Body of pancreas (tissue), 4 donors: ENCODE data around the gene OPRD1. TPM values are rescaled to one million over a fixed set of nuclear protein-coding genes. Genes with fewer than 3 reads are reported as not detected.
A peak's percentile ranks its signal among the peaks of the same experiment; 100 is the strongest.
"Not testable (repeated sequence)": the region's sequence is repeated elsewhere in the genome, so short reads cannot be mapped to it uniquely, and the experiment has no call there.

Source experiments
- ATAC-seq: fragments of 150-250 bp; one replicate; pipeline ENCODE4 v1.9.1; 2016
- DNase-seq, 4 donors: peaks; one replicate each; pipeline ENCODE4 v3.0.0-alpha.2; 2019
- H3K27ac ChIP-seq, 4 donors: fragments of 200-600 bp; sonication (generic); 1 replicate in 3 of 4; 2 replicates in 1 of 4; pipeline versions ENCODE4 v1.5.1 to v1.6.1; 2016 to 2019; ENCODE audit warnings: mild to moderate bottlenecking in 1 of 4, mixed read lengths in 1 of 4, moderate library complexity in 1 of 4
- H3K27me3 ChIP-seq, 2 donors: fragments of 200-600 bp; sonication (generic); one replicate each; pipeline ENCODE4 v1.6.0; 2016; ENCODE audit warnings: mild to moderate bottlenecking in 1 of 2
- H3K36me3 ChIP-seq, 2 donors: fragments of 200-600 bp; sonication (generic); replicated peaks in 1 of 2; 2 replicates each; pipeline ENCODE4 v1.5.1; 2016; ENCODE audit warnings: low read depth in 2 of 2; ENCODE audit not compliant: insufficient read depth in 1 of 2
- H3K4me1 ChIP-seq: fragments of 200-600 bp; sonication (generic); one replicate; pipeline ENCODE4 v1.6.0; 2016
- H3K4me3 ChIP-seq, 2 donors: fragments of 200-600 bp; sonication (generic); 1 replicate in 1 of 2; 2 replicates in 1 of 2; pipeline ENCODE4 v1.5.1; 2016 to 2019
- H3K9me3 ChIP-seq, 3 donors: fragments of 200-600 bp; sonication (generic); 1 replicate in 2 of 3; 2 replicates in 1 of 3; pipeline ENCODE4 v1.5.1; 2016
- POLR2A ChIP-seq, 3 donors: fragments of 450-650 bp; IDR thresholded peaks; one replicate each; pipeline ENCODE4 v1.6.1; 2016; ENCODE audit warnings: antibody characterized with exemption in 3 of 3, mild to moderate bottlenecking in 2 of 3
- WGBS, 2 donors: methylation state at CpG; one replicate each; pipeline ENCODE4 v1.1.5; 2017; 5-methylcytosine and 5-hydroxymethylcytosine counted together
- intact Hi-C: fragments of 100-400 bp; cut with DNase I; formaldehyde crosslinking; loops from one replicate; pipeline ENCODE4 v1.15.1; 2023
- total RNA-seq, 2 donors: library from RNA; depleted of rRNA; stranded (reverse); fragments of >200 nt; gene quantifications; one replicate each; pipeline ENCODE4 v1.1.0, GENCODE V29; 2016
- TF ChIP-seq, protein P1 (sequence below), 7 experiments: fragments of 450-650 bp in 4 of 7; fragments of 200-600 bp in 3 of 7; sonication (generic) in 3 of 7; IDR thresholded peaks; one replicate each; pipeline ENCODE4 v1.5.1; 2016 to 2019; ENCODE audit warnings: antibody characterized with exemption in 7 of 7

Gene OPRD1
- total RNA-seq, 2 donors from 2014 or later = 0.66 TPM; not detected in 1

- intact Hi-C loops = no loop called here
- ATAC-seq = peak; percentile 15
Observed at GRCh38 chr1:28815533-28816185, 3.7 kb downstream of the OPRD1 start.

DNA sequence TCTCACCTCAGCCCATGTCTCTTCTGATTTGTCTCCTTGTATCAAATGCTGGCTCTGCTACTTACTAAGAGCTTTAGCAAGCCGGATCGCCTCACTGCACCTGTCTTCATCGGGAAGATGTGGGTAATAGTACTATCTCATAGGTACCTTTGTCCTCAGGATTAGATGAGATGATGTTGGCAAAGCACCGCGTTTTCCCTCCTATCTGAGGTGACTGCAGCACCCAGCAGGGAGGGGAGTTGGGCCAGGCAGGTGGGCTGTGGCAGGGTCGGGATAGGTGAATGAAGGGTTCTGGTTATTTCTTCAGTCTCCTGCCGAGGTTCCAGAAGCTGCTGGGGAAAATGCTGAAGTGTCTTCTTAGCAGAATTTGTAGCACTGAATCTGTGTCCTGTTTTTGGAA lies 5.2 kb downstream of the OPRD1 start:
- H3K27me3 ChIP-seq = no peaks in the 10 kb centered on the region
- 54 to 60% methylated on average over 6 to 7 of the region's 7 CpGs for WGBS, 2 donors
- ATAC-seq (no peak), DNase-seq (no peak)
- no peak overlapping the region for H3K4me3 ChIP-seq
- H3K27ac ChIP-seq = no peak overlapping the region
- intact Hi-C loops = no loop called here
- no peaks in the 10 kb centered on the region for H3K9me3 ChIP-seq
- H3K4me1 ChIP-seq = no peaks in the 10 kb centered on the region
- H3K36me3 ChIP-seq = no peaks in the 10 kb centered on the region
- TF ChIP-seq POLR2A (IDR thresholded peaks at IDR 0.05) = no peak
- TF ChIP-seq, protein P1, sequence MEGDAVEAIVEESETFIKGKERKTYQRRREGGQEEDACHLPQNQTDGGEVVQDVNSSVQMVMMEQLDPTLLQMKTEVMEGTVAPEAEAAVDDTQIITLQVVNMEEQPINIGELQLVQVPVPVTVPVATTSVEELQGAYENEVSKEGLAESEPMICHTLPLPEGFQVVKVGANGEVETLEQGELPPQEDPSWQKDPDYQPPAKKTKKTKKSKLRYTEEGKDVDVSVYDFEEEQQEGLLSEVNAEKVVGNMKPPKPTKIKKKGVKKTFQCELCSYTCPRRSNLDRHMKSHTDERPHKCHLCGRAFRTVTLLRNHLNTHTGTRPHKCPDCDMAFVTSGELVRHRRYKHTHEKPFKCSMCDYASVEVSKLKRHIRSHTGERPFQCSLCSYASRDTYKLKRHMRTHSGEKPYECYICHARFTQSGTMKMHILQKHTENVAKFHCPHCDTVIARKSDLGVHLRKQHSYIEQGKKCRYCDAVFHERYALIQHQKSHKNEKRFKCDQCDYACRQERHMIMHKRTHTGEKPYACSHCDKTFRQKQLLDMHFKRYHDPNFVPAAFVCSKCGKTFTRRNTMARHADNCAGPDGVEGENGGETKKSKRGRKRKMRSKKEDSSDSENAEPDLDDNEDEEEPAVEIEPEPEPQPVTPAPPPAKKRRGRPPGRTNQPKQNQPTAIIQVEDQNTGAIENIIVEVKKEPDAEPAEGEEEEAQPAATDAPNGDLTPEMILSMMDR (IDR thresholded peaks at IDR 0.05) = no peak

More at GRCh38 chr1:28815533-28816185, 3.7 kb downstream of the OPRD1 start:
- H3K9me3 ChIP-seq = no peaks in the 10 kb centered on the region
- no peak for TF ChIP-seq POLR2A (IDR thresholded peaks at IDR 0.05)
- TF ChIP-seq, protein P1 (IDR thresholded peaks at IDR 0.05) = no peak
- no peak for DNase-seq
- no peak overlapping the region for H3K4me3 ChIP-seq
- WGBS, 2 donors = 33 to 52% methylated on average over 2 to 12 of the region's 12 CpGs
- H3K27ac ChIP-seq = no peak overlapping the region
- no peaks in the 10 kb centered on the region for H3K36me3 ChIP-seq
- no peaks in the 10 kb centered on the region for H3K27me3 ChIP-seq
- no peaks in the 10 kb centered on the region for H3K4me1 ChIP-seq

- Histone ChIP-seq H3K9me3 (no peaks in the 10 kb centered on the region), H3K4me1 (no peaks in the 10 kb centered on the region), H3K27ac (no peak overlapping the region), H3K36me3 (no peaks in the 10 kb centered on the region), H3K27me3 (no peaks in the 10 kb centered on the region), H3K4me3 (no peak overlapping the region)
- ATAC-seq (no peak), DNase-seq (no peak)
- intact Hi-C loops = no loop called here
- TF ChIP-seq, protein P1 (IDR thresholded peaks at IDR 0.05) = no peak
- TF ChIP-seq POLR2A (IDR thresholded peaks at IDR 0.05) = no peak
Observed at GRCh38 chr1:28819020-28819419, 7.0 kb downstream of the OPRD1 start.

DNA sequence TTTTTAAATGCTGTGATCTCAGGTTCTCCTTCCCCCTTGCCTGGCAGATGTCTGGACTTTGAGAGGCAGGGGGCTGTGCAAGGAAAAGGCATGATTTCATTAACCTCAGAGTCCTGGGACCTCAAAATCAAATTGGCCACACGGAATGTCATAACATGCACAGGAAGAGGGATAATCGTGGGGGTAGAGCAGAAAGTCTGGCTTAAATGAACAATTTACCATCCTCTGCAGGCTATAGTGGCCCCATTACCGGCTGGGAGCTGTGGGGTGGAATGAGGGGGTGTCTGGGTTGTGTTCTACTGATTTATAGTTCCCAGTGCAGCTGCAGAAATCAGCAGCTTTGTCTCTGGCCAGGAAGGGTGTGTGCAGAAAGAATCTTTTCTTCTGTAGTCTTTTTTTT lies 10.8 kb downstream of the OPRD1 start:
- intact Hi-C loops = no loop called here
- TF ChIP-seq, protein P1 (IDR thresholded peaks at IDR 0.05) = no peak
- no peak for TF ChIP-seq POLR2A (IDR thresholded peaks at IDR 0.05)
- DNase-seq (no peak), ATAC-seq (no peak)
- H3K4me1 ChIP-seq = no peaks in the 10 kb centered on the region
- H3K27ac ChIP-seq = no peak overlapping the region
- no peak overlapping the region for H3K4me3 ChIP-seq
- H3K9me3 ChIP-seq = no peaks in the 10 kb centered on the region
- H3K36me3 ChIP-seq = no peaks in the 10 kb centered on the region
- H3K27me3 ChIP-seq = no peaks in the 10 kb centered on the region
- WGBS, 2 donors = 53 to 57% methylated on average over 3 of the region's 3 CpGs

DNA sequence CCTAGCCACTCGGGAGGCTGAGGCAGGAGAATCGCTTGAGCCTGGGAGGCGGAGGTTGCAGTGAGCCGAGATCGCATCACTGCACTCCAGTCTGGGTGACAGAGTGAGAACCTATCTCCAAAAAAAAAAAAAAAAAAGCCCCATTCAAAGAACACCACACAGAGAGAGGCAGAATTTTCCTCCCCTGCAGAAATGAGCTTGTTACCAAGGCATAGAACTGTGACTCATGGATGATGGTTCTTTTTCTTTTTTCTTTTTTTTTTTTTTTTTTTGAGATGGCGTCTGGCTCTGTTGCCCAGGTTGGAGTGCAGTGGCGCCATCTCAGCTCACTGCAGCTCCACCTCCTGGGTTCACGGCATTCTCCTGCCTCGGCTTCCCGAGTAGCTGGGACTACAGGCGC lies 12.1 kb downstream of the OPRD1 start:
- DNase-seq, ATAC-seq, H3K9me3 ChIP-seq, H3K4me1 ChIP-seq, H3K4me3 ChIP-seq, intact Hi-C loops, H3K27me3 ChIP-seq, H3K36me3 ChIP-seq, H3K27ac ChIP-seq: not testable (repeated sequence)
- WGBS, 2 donors = 86 to 95% methylated on average over 11 of the region's 11 CpGs

GRCh38 chr1:28828227-28828858 lies 16.4 kb downstream of the OPRD1 start:
- ATAC-seq, H3K4me3 ChIP-seq, H3K4me1 ChIP-seq, DNase-seq, H3K27ac ChIP-seq, H3K9me3 ChIP-seq, H3K36me3 ChIP-seq, intact Hi-C loops, H3K27me3 ChIP-seq: not testable (repeated sequence)
- 57 to 64% methylated on average over 7 to 10 of the region's 11 CpGs for WGBS, 2 donors
